GM12878 (cell line): ENCODE results near the gene CA6. TPM values are rescaled to one million over a fixed set of nuclear protein-coding genes. Genes with fewer than 3 reads are reported as not detected.

ENCODE experiments used
- ATAC-seq: fragments of 200-7000 bp; cut with Tn5 transposase; 3 replicates; pipeline ENCODE4 v1.9.1; 2020; ENCODE audit warnings: mild to moderate bottlenecking, moderate library complexity
- BruUV-seq: library from RNA; stranded (reverse); fragments of 400-500 nt; replicated peaks from 2 replicates; lab custom pipeline; 2021; lab: Mats Ljungman, UMichigan
- CTCF ChIA-PET: fragments of 300-600 bp; sonication (Branson Sonifier 250); formaldehyde crosslinking; extraction: SDS; loops from one replicate; lab custom pipeline; 2021; ENCODE audit warnings: inconsistent platforms; lab: Yijun Ruan, JAX
- POLR2A ChIA-PET: fragments of 350-600 bp; formaldehyde crosslinking; extraction: SDS; loops from one replicate; lab custom pipeline; 2021; ENCODE audit warnings: inconsistent platforms; lab: Charles Lee
- RAD21 ChIA-PET: fragments of 300-600 bp; sonication (Branson Sonifier 250); formaldehyde crosslinking; loops from one replicate; lab custom pipeline; 2023; ENCODE audit warnings: antibody characterized with exemption; ENCODE audit not compliant: unreplicated experiment; lab: Charles Lee
- SMC1A ChIA-PET: fragments of 300-600 bp; sonication (Branson Sonifier 250); formaldehyde crosslinking; loops from one replicate; lab custom pipeline; 2023; ENCODE audit not compliant: unreplicated experiment, uncharacterized antibody; lab: Charles Lee
- DNase-seq: peaks from one replicate; pipeline ENCODE4 v3.0.0-alpha.2; 2011; ENCODE audit warnings: low read depth, low spot score
- FAIRE-seq: peaks from 3 replicates; lab custom pipeline; 2011; peaks lifted over from hg19 to GRCh38; lab: Jason Lieb, UNC
- H2AFZ ChIP-seq: 2 replicates; pipeline ENCODE4 v1.6.0; 2011; ENCODE audit warnings: low read depth, low read length, control low read depth; ENCODE audit not compliant: control insufficient read depth
- H3K27ac ChIP-seq: 2 replicates; pipeline ENCODE4 v1.5.1; 2011; ENCODE audit warnings: control low read depth; ENCODE audit not compliant: control insufficient read depth, insufficient read depth
- H3K27me3 ChIP-seq, 2 experiments: replicated peaks in 1 of 2; 2 replicates each; pipeline versions ENCODE4 v1.6.0 to v1.6.1; 2011; ENCODE audit warnings: low read length in 1 of 2; ENCODE audit not compliant: control insufficient read depth in 2 of 2, insufficient read depth in 2 of 2
- H3K36me3 ChIP-seq, 2 experiments: 2 replicates each; pipeline ENCODE4 v1.5.1; 2011; ENCODE audit warnings: low read length in 1 of 2; ENCODE audit not compliant: control insufficient read depth in 2 of 2, insufficient read depth in 2 of 2
- H3K4me1 ChIP-seq: 2 replicates; pipeline ENCODE4 v1.6.1; 2011; ENCODE audit warnings: mild to moderate bottlenecking, low read length, moderate library complexity, mixed read lengths; ENCODE audit not compliant: control insufficient read depth, insufficient read depth
- H3K4me2 ChIP-seq: 2 replicates; pipeline ENCODE4 v1.6.0; 2011; ENCODE audit warnings: control low read depth; ENCODE audit not compliant: control insufficient read depth, insufficient read depth
- H3K4me3 ChIP-seq: fragments of 200-600 bp; sonication (generic); 2 replicates; pipeline ENCODE4 v1.5.1; 2016
- H3K79me2 ChIP-seq: 2 replicates; pipeline ENCODE4 v1.6.0; 2011; ENCODE audit warnings: low read length; ENCODE audit not compliant: control insufficient read depth, insufficient read depth
- H3K9ac ChIP-seq: 2 replicates; pipeline ENCODE4 v1.8.0; 2011; ENCODE audit warnings: low read length, control low read depth, mixed read lengths; ENCODE audit not compliant: control insufficient read depth, insufficient read depth
- H3K9me3 ChIP-seq: replicated peaks from 3 replicates; pipeline ENCODE4 v1.5.1; 2011; ENCODE audit warnings: mild to moderate bottlenecking, low read length; ENCODE audit not compliant: control insufficient read depth, insufficient read depth
- H4K20me1 ChIP-seq: 2 replicates; pipeline ENCODE4 v1.6.0; 2011; ENCODE audit not compliant: control insufficient read depth, insufficient read depth
- CREM ChIP-seq: IDR thresholded peaks from 2 replicates; pipeline ENCODE4 v1.6.1; 2014; ENCODE audit warnings: antibody characterized with exemption, low read depth
- EZH2 ChIP-seq: IDR thresholded peaks from 2 replicates; pipeline ENCODE4 v1.6.1; 2012; ENCODE audit warnings: low read depth, mild to moderate bottlenecking, control low read depth, inconsistent platforms, low read length, borderline replicate concordance; ENCODE audit not compliant: control insufficient read depth
- GABPA ChIP-seq: IDR thresholded peaks from 2 replicates; pipeline ENCODE4 v1.6.1; 2014; ENCODE audit warnings: antibody characterized with exemption, low read depth, mild to moderate bottlenecking, inconsistent platforms
- GATAD2B ChIP-seq: fragments of 450-650 bp; conservative IDR thresholded peaks from 2 replicates; pipeline ENCODE4 v1.6.1; 2017; ENCODE audit warnings: low read depth, mild to moderate bottlenecking, moderate library complexity
- MYC ChIP-seq: IDR thresholded peaks from 2 replicates; pipeline ENCODE4 v1.6.1; 2011; ENCODE audit warnings: mild to moderate bottlenecking, low read length, moderate library complexity, inconsistent platforms; ENCODE audit not compliant: insufficient read depth, insufficient replicate concordance, insufficient read length, severe bottlenecking
- POLR2AphosphoS2 ChIP-seq: IDR thresholded peaks from 2 replicates; pipeline ENCODE4 v1.6.1; 2011; ENCODE audit warnings: low read depth, mild to moderate bottlenecking, low read length, improper control_type of control experiment, moderate library complexity
- RUNX3 ChIP-seq: IDR thresholded peaks from 2 replicates; pipeline ENCODE4 v1.6.1; 2012; ENCODE audit warnings: low read length, inconsistent platforms
- SMAD5 ChIP-seq: IDR thresholded peaks from 2 replicates; pipeline ENCODE4 v1.6.1; 2016; ENCODE audit warnings: antibody characterized with exemption, low read depth
- SUZ12 ChIP-seq: fragments of 200-600 bp; sonication (generic); IDR thresholded peaks from one replicate; pipeline ENCODE4 v1.6.1; 2018; ENCODE audit warnings: antibody characterized with exemption, mild to moderate bottlenecking; ENCODE audit not compliant: unreplicated experiment
- ZNF384 ChIP-seq: IDR thresholded peaks from 2 replicates; pipeline ENCODE4 v1.6.1; 2012; ENCODE audit warnings: low read depth, mild to moderate bottlenecking, low read length, improper control_type of control experiment, borderline replicate concordance
- WGBS: methylation state at CpG from one replicate; pipeline ENCODE4 v1.1.6; 2016; ENCODE audit warnings: low lambda C conversion rate; ENCODE audit not compliant: insufficient replicate concordance, insufficient coverage; ENCODE audit errors: missing lambda C conversion rate; 5-methylcytosine and 5-hydroxymethylcytosine counted together
- in situ Hi-C: fragments of 300-500 bp; cut with MboI; formaldehyde crosslinking; loops from 9 replicates; pipeline ENCODE4 v1.14.3; 2018; ENCODE audit warnings: mixed read lengths
- intact Hi-C: fragments of 100-400 bp; cut with micrococcal nuclease; formaldehyde crosslinking; loops from one replicate; pipeline ENCODE4 v1.14.2; 2022; ENCODE audit not compliant: unreplicated experiment
- polyA plus RNA-seq, 11 experiments: library from polyadenylated mRNA; depleted of rRNA in 4 of 11; unstranded in 6 of 11; stranded (reverse) in 5 of 11; fragments of >200 nt; fragmentation: Nextera tagmentation in 4 of 11; fragmentation: Illumina TruSeq in 1 of 11; extraction: Ambion mirVana in 4 of 11; extraction: Trizol in 1 of 11; gene quantifications; 1 replicate in 1 of 11; 2 replicates in 10 of 11; pipeline versions ENCODE4 v1.2.1 to v1.2.3, GENCODE V29; 2011 to 2016; ENCODE audit warnings: inconsistent platforms in 2 of 11, missing spikeins in 2 of 11, low read depth in 1 of 11
- total RNA-seq, 4 experiments: library from RNA; depleted of rRNA in 3 of 4; stranded (reverse); fragments of >200 nt in 3 of 4; fragmentation: Illumina TruSeq in 1 of 4; extraction: Trizol in 1 of 4; gene quantifications; 2 replicates each; pipeline versions ENCODE4 v1.2.1 to v1.2.3, GENCODE V29; 2013 to 2021
- TF ChIP-seq, protein P1 (sequence below): IDR thresholded peaks from 2 replicates; pipeline ENCODE4 v1.6.1; 2012; ENCODE audit warnings: mild to moderate bottlenecking, low read depth, low read length

Gene CA6
- total and polyA plus RNA-seq, 10 of the 15 experiments (the other 5 are each of a cell fraction or from before 2014, with no cell fraction given): not detected

DNA sequence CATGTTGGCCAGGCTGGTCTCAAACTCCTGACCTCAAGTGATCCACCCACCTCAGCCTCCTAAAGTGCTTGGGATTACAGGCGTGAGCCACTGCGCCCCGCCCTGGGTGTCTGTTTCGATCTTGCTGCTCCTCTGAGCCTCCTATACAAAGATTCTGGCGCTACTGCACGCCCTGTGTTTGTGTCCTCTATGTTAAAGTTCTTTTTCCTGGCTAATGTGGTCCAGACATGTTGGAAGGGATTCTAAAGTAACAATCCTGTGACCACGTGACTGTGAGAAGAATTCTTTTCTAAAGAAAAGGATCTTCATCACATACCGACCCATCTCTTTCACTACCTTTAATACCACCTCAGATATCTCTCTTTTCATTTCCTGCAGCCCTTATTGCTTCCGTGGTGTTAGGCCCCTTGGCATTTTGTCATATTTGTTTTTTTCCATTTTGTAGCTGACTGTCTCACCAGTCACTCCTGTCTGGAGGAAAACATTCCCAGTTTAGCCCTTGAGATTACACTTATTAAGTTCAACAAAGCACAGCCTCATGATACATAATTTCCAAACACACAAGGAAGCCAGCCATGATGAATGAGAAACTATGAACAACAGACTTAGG lies 40.0 kb upstream of the CA6 start:
- Histone ChIP-seq H3K27ac (no peak overlapping the region), H3K27me3 (no peaks in the 10 kb centered on the region), H3K9ac (no peak overlapping the region), H3K9me3 (no peaks in the 10 kb centered on the region; the same call in 2 of the 3 replicates), H3K4me1 (no peaks in the 10 kb centered on the region), H4K20me1 (no peaks in the 10 kb centered on the region), H2AFZ (no peak overlapping the region), H3K4me2 (no peak overlapping the region), H3K4me3 (no peak overlapping the region)
- CTCF ChIA-PET: no interaction called here
- no TSS peak for BruUV-seq
- POLR2A ChIA-PET: no interaction called here
- 64% methylated on average over 9 of the region's 9 CpGs for WGBS
- no peak for TF ChIP-seq GATAD2B
- no peak for TF ChIP-seq SUZ12
- TF ChIP-seq, all 136 proteins: peak for 0
- in situ Hi-C loops (no loop called here), intact Hi-C loops (no loop called here)
- ATAC-seq: no peak
- FAIRE-seq: no peak
- Histone ChIP-seq H3K79me2 (no peaks in the 10 kb centered on the region), H3K36me3 (no peaks in the 10 kb centered on the region)
- ChIA-PET SMC1A (no interaction called here), RAD21 (no interaction called here)
- DNase-seq: no peak

DNA sequence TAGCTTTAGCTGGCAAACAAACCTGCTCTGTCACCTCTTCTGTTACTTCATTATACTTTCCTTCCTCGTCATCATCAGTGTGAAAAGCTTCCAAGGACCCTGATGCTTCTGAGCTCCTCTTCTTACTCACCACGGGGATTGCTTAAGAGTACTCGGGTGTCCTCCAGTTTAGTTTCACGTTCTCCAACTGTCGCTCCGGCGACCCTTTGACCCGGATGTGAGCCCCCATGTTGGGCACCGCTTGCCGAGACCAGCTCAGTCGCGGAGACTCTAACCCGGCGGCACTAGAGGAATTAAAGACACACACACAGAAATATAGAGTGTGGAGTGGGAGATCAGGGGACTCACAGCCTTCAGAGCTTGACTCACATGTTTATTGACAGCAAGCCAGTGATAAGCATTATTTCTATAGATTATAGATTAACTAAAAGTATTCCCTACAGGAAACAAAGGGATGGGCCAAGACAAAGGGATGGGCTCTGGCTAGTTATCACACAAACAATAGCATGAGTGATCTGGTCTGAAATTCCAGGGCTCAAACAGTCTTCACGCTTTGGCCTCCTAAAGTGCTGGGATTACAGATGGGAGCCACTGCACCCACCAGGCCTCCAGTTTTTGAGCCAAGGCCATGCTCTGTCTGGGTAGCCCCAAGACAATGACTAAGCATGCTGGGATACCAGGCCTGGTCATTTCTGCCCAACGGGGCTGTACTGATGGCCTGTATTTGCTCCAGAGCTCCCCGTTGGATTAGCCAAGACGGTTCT lies 37.1 kb upstream of the CA6 start:
- POLR2A ChIA-PET: no interaction called here
- Histone ChIP-seq H3K4me3 (no peak overlapping the region), H3K9me3 (no peaks in the 10 kb centered on the region; the same call in 2 of the 3 replicates), H3K79me2 (no peaks in the 10 kb centered on the region), H3K27me3 (no peaks in the 10 kb centered on the region; a peak in 2 of 4 replicates), H3K4me2 (no peak overlapping the region), H2AFZ (no peak overlapping the region), H4K20me1 (no peaks in the 10 kb centered on the region), H3K9ac (no peak overlapping the region), H3K36me3 (no peaks in the 10 kb centered on the region), H3K27ac (no peak overlapping the region), H3K4me1 (no peaks in the 10 kb centered on the region)
- RAD21 ChIA-PET: interaction anchor here (0.8 kb wide), 1 partner anchor 29 kb away, joined by 3 read pairs; no protein-coding TSS in a partner anchor
- CTCF ChIA-PET: interaction anchor here (1.1 to 1.6 kb wide), 6 partner anchors 9 to 96 kb away, joined by 3 to 7 read pairs (median 5); no protein-coding TSS in a partner anchor
- ATAC-seq: no peak
- FAIRE-seq: no peak
- no TSS peak for BruUV-seq
- TF ChIP-seq GABPA (no peak), SMAD5 (no peak), ZNF384 (no peak), POLR2AphosphoS2 (no peak), MYC (no peak), CREM (no peak), RUNX3 (no peak), EZH2 (no peak)
- TF ChIP-seq, protein P1, sequence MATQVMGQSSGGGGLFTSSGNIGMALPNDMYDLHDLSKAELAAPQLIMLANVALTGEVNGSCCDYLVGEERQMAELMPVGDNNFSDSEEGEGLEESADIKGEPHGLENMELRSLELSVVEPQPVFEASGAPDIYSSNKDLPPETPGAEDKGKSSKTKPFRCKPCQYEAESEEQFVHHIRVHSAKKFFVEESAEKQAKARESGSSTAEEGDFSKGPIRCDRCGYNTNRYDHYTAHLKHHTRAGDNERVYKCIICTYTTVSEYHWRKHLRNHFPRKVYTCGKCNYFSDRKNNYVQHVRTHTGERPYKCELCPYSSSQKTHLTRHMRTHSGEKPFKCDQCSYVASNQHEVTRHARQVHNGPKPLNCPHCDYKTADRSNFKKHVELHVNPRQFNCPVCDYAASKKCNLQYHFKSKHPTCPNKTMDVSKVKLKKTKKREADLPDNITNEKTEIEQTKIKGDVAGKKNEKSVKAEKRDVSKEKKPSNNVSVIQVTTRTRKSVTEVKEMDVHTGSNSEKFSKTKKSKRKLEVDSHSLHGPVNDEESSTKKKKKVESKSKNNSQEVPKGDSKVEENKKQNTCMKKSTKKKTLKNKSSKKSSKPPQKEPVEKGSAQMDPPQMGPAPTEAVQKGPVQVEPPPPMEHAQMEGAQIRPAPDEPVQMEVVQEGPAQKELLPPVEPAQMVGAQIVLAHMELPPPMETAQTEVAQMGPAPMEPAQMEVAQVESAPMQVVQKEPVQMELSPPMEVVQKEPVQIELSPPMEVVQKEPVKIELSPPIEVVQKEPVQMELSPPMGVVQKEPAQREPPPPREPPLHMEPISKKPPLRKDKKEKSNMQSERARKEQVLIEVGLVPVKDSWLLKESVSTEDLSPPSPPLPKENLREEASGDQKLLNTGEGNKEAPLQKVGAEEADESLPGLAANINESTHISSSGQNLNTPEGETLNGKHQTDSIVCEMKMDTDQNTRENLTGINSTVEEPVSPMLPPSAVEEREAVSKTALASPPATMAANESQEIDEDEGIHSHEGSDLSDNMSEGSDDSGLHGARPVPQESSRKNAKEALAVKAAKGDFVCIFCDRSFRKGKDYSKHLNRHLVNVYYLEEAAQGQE: no peak
- 58% methylated on average over 18 of the region's 18 CpGs for WGBS
- in situ Hi-C loops (no loop called here), intact Hi-C loops (no loop called here)
- DNase-seq: no peak
- SMC1A ChIA-PET: no interaction called here
